WTC11 (cell line): Measurements from ENCODE around the gene NAGA. TPM values are rescaled to one million over a fixed set of nuclear protein-coding genes. Genes with fewer than 3 reads are reported as not detected.

Experiments used
- ATAC-seq: fragments of 200-7000 bp; cut with Tn5 transposase; 2 replicates; pipeline ENCODE4 v1.10.0; 2021; ENCODE audit warnings: mild to moderate bottlenecking, moderate library complexity
- CTCF ChIA-PET: fragments of 300-600 bp; sonication (Branson Sonifier 250); formaldehyde crosslinking; loops from one replicate; lab custom pipeline; 2021; ENCODE audit warnings: antibody characterized with exemption; lab: Charles Lee
- POLR2A ChIA-PET: fragments of 350-600 bp; sonication (Branson Sonifier 250); formaldehyde crosslinking; loops from one replicate; lab custom pipeline; 2021; ENCODE audit warnings: antibody characterized with exemption; lab: Charles Lee
- DNase-seq: peaks from one replicate; pipeline ENCODE4 v3.0.0; 2021; ENCODE audit warnings: low spot score
- H3K27ac Mint-ChIP-seq: 2 replicates; pipeline ENCODE4 v1.8.0; 2021; ENCODE audit warnings: mixed read lengths
- H3K27me3 Mint-ChIP-seq: 2 replicates; pipeline ENCODE4 v1.8.0; 2021; ENCODE audit warnings: low read depth, mild to moderate bottlenecking, moderate library complexity, mixed read lengths
- H3K36me3 Mint-ChIP-seq: 2 replicates; pipeline ENCODE4 v1.8.0; 2021; ENCODE audit warnings: mixed read lengths
- H3K4me1 Mint-ChIP-seq: 2 replicates; pipeline ENCODE4 v1.8.0; 2022; ENCODE audit warnings: mixed read lengths
- H3K4me3 Mint-ChIP-seq: 2 replicates; pipeline ENCODE4 v1.8.0; 2021; ENCODE audit warnings: mild to moderate bottlenecking, moderate library complexity, mixed read lengths
- H3K9me3 Mint-ChIP-seq: 2 replicates; pipeline ENCODE4 v1.8.0; 2021; ENCODE audit warnings: mixed read lengths
- ATF2 ChIP-seq: sonication (generic); formaldehyde crosslinking; IDR thresholded peaks from 2 replicates; pipeline ENCODE4 v1.8.1; 2022; ENCODE audit warnings: low read depth, missing genetic modification reagents, borderline replicate concordance
- E2F1 ChIP-seq: sonication (generic); formaldehyde crosslinking; IDR thresholded peaks from 2 replicates; pipeline ENCODE4 v1.8.0; 2022; ENCODE audit warnings: mild to moderate bottlenecking, missing genetic modification reagents
- ELF4 ChIP-seq: sonication (generic); formaldehyde crosslinking; IDR thresholded peaks from 2 replicates; pipeline ENCODE4 v1.8.1; 2022; ENCODE audit warnings: low read depth, mild to moderate bottlenecking, moderate library complexity, missing genetic modification reagents
- FOXK1 ChIP-seq: sonication (generic); formaldehyde crosslinking; IDR thresholded peaks from 2 replicates; pipeline ENCODE4 v1.8.0; 2022; ENCODE audit warnings: mild to moderate bottlenecking, moderate library complexity, missing genetic modification reagents
- GTF2I ChIP-seq: fragments of 250-450 bp; sonication (Bioruptor Pico); conservative IDR thresholded peaks from 2 replicates; pipeline ENCODE4 v1.4.0; 2021; ENCODE audit warnings: mild to moderate bottlenecking
- JUN ChIP-seq: sonication (generic); formaldehyde crosslinking; IDR thresholded peaks from 2 replicates; pipeline ENCODE4 v1.8.0; 2023; ENCODE audit warnings: mild to moderate bottlenecking, missing genetic modification reagents
- MAX ChIP-seq: sonication (generic); formaldehyde crosslinking; IDR thresholded peaks from 2 replicates; pipeline ENCODE4 v1.8.0; 2022; ENCODE audit warnings: mild to moderate bottlenecking, missing genetic modification reagents
- MXD4 ChIP-seq: fragments of 250-450 bp; sonication (Bioruptor Pico); IDR thresholded peaks from 2 replicates; pipeline ENCODE4 v1.8.0; 2021; ENCODE audit warnings: mild to moderate bottlenecking, moderate library complexity, borderline replicate concordance
- NFE2L1 ChIP-seq: sonication (generic); formaldehyde crosslinking; IDR thresholded peaks from 2 replicates; pipeline ENCODE4 v1.8.1; 2023; ENCODE audit warnings: missing genetic modification reagents
- NR1H2 ChIP-seq: sonication (generic); formaldehyde crosslinking; IDR thresholded peaks from 2 replicates; pipeline ENCODE4 v1.9.0; 2021; ENCODE audit warnings: mild to moderate bottlenecking, moderate library complexity, missing genetic modification reagents
- OVOL2 ChIP-seq: fragments of 250-450 bp; sonication (Bioruptor Pico); IDR thresholded peaks from 2 replicates; pipeline ENCODE4 v1.9.0; 2021; ENCODE audit warnings: mild to moderate bottlenecking, borderline replicate concordance
- RELA ChIP-seq: sonication (generic); formaldehyde crosslinking; IDR thresholded peaks from 2 replicates; pipeline ENCODE4 v1.8.1; 2022; ENCODE audit warnings: missing genetic modification reagents, mild to moderate bottlenecking, borderline replicate concordance
- SP1 ChIP-seq: sonication (generic); formaldehyde crosslinking; conservative IDR thresholded peaks from 2 replicates; pipeline ENCODE4 v1.8.1; 2022; ENCODE audit warnings: missing genetic modification reagents
- ZBTB21 ChIP-seq: sonication (generic); formaldehyde crosslinking; IDR thresholded peaks from 2 replicates; pipeline ENCODE4 v1.8.1; 2023; ENCODE audit warnings: mild to moderate bottlenecking, missing genetic modification reagents, borderline replicate concordance
- ZNF263 ChIP-seq: sonication (generic); formaldehyde crosslinking; IDR thresholded peaks from 2 replicates; pipeline ENCODE4 v1.8.1; 2022; ENCODE audit warnings: low read depth, mild to moderate bottlenecking, moderate library complexity, missing genetic modification reagents
- total RNA-seq: library from RNA; stranded (reverse); gene quantifications from 3 replicates; pipeline ENCODE4 v1.2.3, GENCODE V29; 2021
- TF ChIP-seq, protein P1 (sequence below): fragments of 250-450 bp; sonication (Bioruptor Pico); IDR thresholded peaks from 2 replicates; pipeline ENCODE4 v1.9.0; 2021; ENCODE audit warnings: mild to moderate bottlenecking
- TF ChIP-seq, protein P2 (sequence below): fragments of 250-450 bp; sonication (Bioruptor Pico); conservative IDR thresholded peaks from 2 replicates; pipeline ENCODE4 v1.9.0; 2021; ENCODE audit warnings: mild to moderate bottlenecking
- TF ChIP-seq, protein P3 (sequence below): sonication (generic); formaldehyde crosslinking; IDR thresholded peaks from 2 replicates; pipeline ENCODE4 v1.8.1; 2023; ENCODE audit warnings: mild to moderate bottlenecking, missing genetic modification reagents, moderate library complexity
- TF ChIP-seq, protein P4 (sequence below): fragments of 250-450 bp; sonication (Bioruptor Pico); IDR thresholded peaks from 2 replicates; pipeline ENCODE4 v1.9.0; 2021; ENCODE audit warnings: moderate library complexity, mild to moderate bottlenecking, inconsistent platforms, borderline replicate concordance
- TF ChIP-seq, protein P5 (sequence below): sonication (generic); formaldehyde crosslinking; IDR thresholded peaks from 2 replicates; pipeline ENCODE4 v1.8.1; 2022; ENCODE audit warnings: missing genetic modification reagents, borderline replicate concordance

NAGA gene
- total RNA-seq, 1 experiment from 2014 or later: 19.4 TPM

DNA sequence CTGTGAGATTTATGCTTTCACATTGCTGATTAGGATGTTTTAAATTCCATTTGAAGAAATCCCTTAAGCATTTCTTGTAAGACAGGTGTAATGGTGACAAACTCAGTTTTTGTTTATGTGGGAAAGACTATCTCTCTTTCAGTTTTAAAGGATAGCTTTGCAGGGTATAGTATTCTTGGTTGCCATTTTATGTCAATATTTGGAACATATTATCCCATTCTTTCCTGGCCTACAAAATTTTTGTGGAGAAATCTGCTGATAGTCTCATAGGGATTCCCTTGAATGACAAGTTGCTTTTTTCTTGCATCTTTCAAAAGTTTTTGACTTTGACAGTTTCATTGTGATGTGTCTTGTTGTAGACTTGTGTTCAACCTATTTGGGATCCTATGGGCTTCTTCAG lies 28.8 kb downstream of the NAGA start:
- ATAC-seq (no peak), DNase-seq (no peak)
- no peak overlapping the region for H3K4me3 Mint-ChIP-seq
- peaks cover 4% of the 10 kb centered on the region for H3K36me3 Mint-ChIP-seq
- ChIA-PET POLR2A (no interaction called here), CTCF (interaction anchor here (1.0 kb wide), 1 partner anchor 116 kb away, joined by 3 read pairs; no protein-coding TSS in a partner anchor)
- H3K4me1 Mint-ChIP-seq: no peaks in the 10 kb centered on the region
- no peak for TF ChIP-seq SP1
- TF ChIP-seq MAX: no peak
- TF ChIP-seq RELA (CRISPR knock-in tag): no peak
- no peak for TF ChIP-seq OVOL2 (CRISPR knock-in tag)
- TF ChIP-seq GTF2I: no peak
- TF ChIP-seq JUN (CRISPR knock-in tag): no peak
- TF ChIP-seq ZNF263: no peak
- peaks cover 29% of the 10 kb centered on the region for H3K27me3 Mint-ChIP-seq
- no peak overlapping the region for H3K27ac Mint-ChIP-seq
- H3K9me3 Mint-ChIP-seq: peaks cover 25% of the 10 kb centered on the region

- no peaks in the 10 kb centered on the region for H3K4me1 Mint-ChIP-seq
- peaks cover 33% of the 10 kb centered on the region for H3K27me3 Mint-ChIP-seq
- peaks cover 39% of the 10 kb centered on the region for H3K9me3 Mint-ChIP-seq
- ChIA-PET POLR2A (no interaction called here), CTCF (no interaction called here)
- no peak for ATAC-seq
- H3K36me3 Mint-ChIP-seq: peaks cover 10% of the 10 kb centered on the region
- H3K27ac Mint-ChIP-seq: no peak overlapping the region
- DNase-seq: no peak
- no peak for TF ChIP-seq MXD4 (CRISPR knock-in tag)
- TF ChIP-seq, protein P1, sequence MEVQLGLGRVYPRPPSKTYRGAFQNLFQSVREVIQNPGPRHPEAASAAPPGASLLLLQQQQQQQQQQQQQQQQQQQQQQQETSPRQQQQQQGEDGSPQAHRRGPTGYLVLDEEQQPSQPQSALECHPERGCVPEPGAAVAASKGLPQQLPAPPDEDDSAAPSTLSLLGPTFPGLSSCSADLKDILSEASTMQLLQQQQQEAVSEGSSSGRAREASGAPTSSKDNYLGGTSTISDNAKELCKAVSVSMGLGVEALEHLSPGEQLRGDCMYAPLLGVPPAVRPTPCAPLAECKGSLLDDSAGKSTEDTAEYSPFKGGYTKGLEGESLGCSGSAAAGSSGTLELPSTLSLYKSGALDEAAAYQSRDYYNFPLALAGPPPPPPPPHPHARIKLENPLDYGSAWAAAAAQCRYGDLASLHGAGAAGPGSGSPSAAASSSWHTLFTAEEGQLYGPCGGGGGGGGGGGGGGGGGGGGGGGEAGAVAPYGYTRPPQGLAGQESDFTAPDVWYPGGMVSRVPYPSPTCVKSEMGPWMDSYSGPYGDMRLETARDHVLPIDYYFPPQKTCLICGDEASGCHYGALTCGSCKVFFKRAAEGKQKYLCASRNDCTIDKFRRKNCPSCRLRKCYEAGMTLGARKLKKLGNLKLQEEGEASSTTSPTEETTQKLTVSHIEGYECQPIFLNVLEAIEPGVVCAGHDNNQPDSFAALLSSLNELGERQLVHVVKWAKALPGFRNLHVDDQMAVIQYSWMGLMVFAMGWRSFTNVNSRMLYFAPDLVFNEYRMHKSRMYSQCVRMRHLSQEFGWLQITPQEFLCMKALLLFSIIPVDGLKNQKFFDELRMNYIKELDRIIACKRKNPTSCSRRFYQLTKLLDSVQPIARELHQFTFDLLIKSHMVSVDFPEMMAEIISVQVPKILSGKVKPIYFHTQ (CRISPR knock-in tag): no peak
- TF ChIP-seq, protein P2, sequence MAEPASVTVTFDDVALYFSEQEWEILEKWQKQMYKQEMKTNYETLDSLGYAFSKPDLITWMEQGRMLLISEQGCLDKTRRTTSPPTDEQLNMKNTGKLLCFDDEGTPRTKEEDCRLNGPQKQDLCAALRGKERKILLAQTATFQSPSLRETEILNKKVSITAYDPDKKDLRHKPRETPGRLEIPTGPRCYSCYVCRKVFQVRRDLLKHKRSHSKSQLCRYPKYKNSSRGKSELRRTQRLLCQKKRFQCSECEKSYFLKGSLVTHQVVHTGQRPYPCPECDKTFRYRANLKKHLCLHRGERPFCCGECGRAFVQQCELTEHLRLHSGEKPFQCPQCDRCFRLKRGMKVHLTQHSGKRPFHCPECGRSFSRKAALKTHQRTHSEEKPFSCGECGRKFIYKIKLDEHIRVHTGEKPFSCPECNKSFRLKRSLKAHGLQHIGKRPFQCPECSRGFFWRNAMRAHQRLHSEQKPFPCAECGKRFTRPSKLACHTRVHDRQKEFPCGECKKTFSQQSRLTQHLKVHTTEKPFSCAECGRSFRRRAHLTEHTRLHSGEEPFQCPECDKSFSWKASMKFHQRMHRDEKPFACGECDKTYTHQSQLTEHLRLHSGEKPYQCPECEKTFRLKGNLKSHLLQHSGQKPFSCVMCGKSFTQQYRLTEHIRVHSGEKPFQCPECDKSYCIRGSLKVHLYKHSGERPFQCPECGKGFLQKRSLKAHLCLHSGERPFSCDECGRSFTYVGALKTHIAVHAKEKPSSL: no peak
- TF ChIP-seq OVOL2 (CRISPR knock-in tag): no peak
- TF ChIP-seq ZBTB21 (CRISPR knock-in tag): no peak
- TF ChIP-seq ATF2: no peak
- no peak for TF ChIP-seq E2F1
- TF ChIP-seq, protein P3, sequence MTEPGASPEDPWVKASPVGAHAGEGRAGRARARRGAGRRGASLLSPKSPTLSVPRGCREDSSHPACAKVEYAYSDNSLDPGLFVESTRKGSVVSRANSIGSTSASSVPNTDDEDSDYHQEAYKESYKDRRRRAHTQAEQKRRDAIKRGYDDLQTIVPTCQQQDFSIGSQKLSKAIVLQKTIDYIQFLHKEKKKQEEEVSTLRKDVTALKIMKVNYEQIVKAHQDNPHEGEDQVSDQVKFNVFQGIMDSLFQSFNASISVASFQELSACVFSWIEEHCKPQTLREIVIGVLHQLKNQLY (CRISPR knock-in tag): no peak
- TF ChIP-seq, protein P4, sequence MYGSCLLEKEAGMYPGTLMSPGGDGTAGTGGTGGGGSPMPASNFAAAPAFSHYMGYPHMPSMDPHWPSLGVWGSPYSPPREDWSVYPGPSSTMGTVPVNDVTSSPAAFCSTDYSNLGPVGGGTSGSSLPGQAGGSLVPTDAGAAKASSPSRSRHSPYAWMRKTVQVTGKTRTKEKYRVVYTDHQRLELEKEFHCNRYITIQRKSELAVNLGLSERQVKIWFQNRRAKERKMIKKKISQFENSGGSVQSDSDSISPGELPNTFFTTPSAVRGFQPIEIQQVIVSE: no peak
- TF ChIP-seq, protein P5, sequence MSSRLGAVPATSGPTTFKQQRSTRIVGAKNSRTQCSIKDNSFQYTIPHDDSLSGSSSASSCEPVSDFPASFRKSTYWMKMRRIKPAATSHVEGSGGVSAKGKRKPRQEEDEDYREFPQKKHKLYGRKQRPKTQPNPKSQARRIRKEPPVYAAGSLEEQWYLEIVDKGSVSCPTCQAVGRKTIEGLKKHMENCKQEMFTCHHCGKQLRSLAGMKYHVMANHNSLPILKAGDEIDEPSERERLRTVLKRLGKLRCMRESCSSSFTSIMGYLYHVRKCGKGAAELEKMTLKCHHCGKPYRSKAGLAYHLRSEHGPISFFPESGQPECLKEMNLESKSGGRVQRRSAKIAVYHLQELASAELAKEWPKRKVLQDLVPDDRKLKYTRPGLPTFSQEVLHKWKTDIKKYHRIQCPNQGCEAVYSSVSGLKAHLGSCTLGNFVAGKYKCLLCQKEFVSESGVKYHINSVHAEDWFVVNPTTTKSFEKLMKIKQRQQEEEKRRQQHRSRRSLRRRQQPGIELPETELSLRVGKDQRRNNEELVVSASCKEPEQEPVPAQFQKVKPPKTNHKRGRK (CRISPR knock-in tag): no peak
- no peak for TF ChIP-seq FOXK1 (CRISPR knock-in tag)
- TF ChIP-seq NFE2L1 (CRISPR knock-in tag): no peak
- no peak for TF ChIP-seq NR1H2 (CRISPR knock-in tag)
- TF ChIP-seq ELF4 (CRISPR knock-in tag): no peak
- no peak for TF ChIP-seq MAX
- no peak overlapping the region for H3K4me3 Mint-ChIP-seq
Measured at GRCh38 chr22:42039271-42039670, 31.3 kb downstream of the NAGA start.
